ENCODE results near the gene WDTC1.

GRCh38 chr1:27253596-27253995 lies 19.2 kb downstream of the WDTC1 start:
- TF ChIP-seq CTCF (IDR thresholded peaks at IDR 0.05) (no peak), POLR2A (IDR thresholded peaks at IDR 0.05) (no peak), EP300 (IDR thresholded peaks at IDR 0.05) (no peak)

All from ovary (tissue), 3 donors.